ENCODE measurements around the gene GPD1L.

Gene GPD1L

DNA sequence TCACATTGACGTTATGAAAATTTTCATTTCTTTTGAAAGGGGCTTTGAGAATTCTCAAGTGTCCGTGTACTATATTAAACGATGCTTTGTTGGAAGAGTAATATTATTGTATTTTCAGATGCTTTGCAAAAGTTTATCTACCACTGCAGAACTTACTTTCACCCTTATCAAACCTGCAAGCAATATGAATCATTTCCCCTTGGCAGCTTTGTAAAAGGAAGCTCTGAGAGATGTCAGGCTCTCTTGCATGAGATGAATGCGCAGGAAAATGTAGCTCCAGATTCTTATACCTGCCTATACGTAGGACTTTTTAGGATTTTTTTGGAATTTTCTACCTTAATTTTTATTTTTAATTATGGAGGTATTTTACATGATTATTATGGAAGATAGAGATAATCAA is 34.5 kb downstream of the GPD1L start:
- DNase-seq: no peak

GRCh38 chr3:32143849-32144757 is 37.7 kb downstream of the GPD1L start:
- peak; percentile 41 for DNase-seq

GRCh38 chr3:32146746-32147211 is 40.4 kb downstream of the GPD1L start:
- DNase-seq: no peak

DNA sequence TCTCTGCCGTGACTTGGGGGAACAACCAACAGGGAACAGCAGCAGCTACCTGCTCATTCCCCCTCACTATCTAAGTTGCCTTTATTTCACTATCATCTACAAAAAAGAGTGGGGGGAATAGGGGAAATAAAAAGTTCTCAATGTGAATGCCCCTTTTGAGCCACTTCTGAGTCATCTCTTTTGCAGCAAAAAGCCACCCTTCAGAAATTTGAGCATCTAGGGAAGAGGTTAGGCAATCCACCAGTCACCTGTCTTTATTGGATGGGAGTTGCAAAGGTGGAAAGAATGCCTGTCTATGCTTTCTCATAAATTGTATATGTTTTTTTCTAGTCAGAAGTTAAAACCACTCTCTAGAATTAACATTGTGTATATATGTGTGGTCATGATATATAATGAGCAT is 41.1 kb downstream of the GPD1L start:
- DNase-seq: no peak

- no peak for DNase-seq
Measured at GRCh38 chr3:32147933-32148332, 41.5 kb downstream of the GPD1L start.

GRCh38 chr3:32148351-32148750 is 41.9 kb downstream of the GPD1L start:
- DNase-seq: no peak

GRCh38 chr3:32153414-32154204 is 47.2 kb downstream of the GPD1L start:
- DNase-seq: no peak

GRCh38 chr3:32154205-32154579 is 47.8 kb downstream of the GPD1L start:
- DNase-seq: no peak

GRCh38 chr3:32155117-32155516 is 48.7 kb downstream of the GPD1L start:
- no peak for DNase-seq

GRCh38 chr3:32157600-32158264 is 51.3 kb downstream of the GPD1L start:
- DNase-seq: no peak

DNA sequence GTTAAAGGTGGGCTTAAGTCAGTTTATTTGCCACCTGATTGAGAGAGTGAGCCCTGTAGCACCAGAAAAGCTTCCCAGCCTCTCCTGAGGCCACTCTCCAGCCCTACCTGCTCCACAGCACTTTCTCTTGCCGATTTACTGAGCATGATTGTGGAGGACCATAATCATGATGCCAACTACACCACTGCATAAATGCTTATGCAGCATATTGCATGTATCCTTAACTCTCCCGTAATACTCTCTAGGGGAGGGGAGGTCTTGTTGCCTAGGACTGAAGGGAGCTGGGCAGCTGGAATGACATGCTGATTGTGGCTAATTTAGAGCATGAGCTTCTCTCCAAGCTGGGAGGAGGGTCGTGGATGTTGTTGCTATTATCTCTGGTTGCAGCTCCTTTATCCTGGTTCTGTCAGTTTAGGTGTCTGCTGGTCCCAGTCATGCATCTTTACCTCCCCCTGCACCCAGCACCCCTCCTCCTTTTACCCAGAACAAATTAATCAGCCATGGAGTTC is 54.3 kb downstream of the GPD1L start:
- no peak for DNase-seq

DNA sequence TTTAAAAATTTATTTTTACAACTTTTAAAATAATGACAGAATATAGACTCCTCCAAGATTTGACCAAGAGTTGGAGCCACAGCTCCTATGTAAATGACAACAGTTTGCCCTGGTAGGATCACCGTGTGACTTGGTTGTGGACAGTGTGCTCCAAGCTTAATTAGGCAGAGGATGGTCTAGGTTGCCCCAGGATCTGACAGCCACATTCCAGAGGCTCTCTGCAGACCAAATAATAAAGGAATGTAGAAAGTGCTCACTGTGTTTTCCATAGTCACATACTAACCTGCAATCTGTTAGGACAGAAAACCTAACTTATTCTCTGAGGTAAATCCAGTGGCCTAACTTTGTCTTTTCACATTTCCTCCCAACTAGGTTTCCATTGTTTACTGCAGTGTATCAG is 59.0 kb downstream of the GPD1L start:
- DNase-seq: no peak

- DNase-seq: no peak
Measured at GRCh38 chr3:32166654-32167053, 60.2 kb downstream of the GPD1L start.

GRCh38 chr3:32172420-32172819 is 66.0 kb downstream of the GPD1L start:
- no peak for DNase-seq

DNA sequence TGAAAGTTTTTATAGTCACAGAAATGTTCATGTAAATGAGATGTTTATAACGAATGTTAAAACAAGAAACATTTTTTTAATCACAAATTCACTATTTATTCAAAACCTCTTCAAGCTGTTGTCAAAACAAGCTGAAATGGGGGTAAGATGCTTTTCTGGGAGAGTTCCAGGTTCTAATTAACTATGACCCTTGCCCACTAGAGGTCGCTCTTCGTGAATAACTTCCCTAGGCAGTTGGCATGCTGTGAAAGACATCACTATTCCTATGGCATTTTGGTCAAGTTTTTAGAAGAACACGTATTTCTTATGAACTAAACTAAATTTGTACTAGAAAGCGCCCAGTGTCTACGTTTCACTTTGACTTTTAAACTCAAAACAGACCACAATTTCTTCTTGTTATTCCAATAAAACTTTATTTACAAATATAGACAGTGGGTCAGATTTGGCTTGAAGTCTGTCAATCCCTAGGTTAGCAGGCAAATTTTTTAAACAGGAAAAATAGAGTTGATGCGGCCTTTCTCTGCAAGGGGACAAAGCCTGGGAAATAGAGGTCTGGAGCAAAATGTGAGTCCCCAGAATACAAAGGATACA is 69.3 kb downstream of the GPD1L start:
- DNase-seq: peak; percentile 31

- peak; percentile 44 for DNase-seq
Measured at GRCh38 chr3:32176989-32177701, 70.7 kb downstream of the GPD1L start.

DNA sequence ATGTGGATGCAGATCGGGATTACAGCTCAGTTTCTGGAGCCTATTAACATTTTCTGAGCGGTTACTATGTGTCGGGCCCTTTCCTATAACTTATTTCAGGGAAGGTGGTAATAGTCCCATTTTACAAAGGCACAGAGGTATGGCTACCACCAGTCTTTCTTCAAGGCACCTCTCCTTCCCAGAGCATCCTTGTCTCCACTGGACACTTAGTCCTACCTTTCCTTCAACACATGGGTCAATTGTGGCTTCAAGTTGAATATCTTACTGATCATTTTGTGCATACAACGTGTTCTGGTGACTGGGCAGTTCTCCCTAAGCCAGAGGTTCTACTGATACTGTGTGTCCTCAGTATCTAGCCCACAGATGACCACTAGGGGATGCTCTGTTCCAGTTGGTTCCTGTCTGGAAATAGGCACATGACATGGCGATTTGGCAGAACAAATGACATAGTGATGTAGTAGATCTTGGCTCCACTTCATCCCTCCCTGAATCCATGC is 71.3 kb downstream of the GPD1L start:
- peak; percentile 34 for DNase-seq

DNA sequence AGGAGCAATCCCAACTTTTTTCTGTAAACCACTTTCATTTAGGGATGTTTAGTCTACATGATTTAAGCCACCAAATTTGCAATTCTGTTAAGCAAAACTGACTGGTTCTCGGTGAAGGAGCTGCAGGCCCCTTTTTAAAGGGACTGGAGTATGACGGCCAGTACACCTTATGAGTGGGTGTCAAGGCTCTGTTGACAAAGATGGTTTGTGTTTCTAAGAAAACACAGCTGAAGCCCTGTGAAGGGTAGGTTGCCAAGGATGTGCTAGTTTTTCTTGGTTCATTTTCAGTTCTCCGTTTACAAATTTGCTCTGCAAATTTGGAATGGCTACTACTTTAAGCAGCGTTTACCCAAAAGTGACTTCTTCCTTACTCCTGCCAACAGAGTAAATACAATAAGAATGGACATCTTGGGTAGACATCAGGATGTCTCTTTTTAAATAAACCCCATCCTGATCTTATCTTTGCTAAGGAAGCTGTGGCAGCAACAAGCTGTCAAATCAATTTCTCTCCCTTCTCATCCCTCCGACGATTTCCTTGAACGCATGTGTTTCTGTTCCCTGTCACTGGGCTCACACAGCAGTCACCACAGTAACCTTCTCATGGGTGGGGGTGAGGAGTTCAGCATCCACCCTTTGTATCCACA is 73.8 kb downstream of the GPD1L start:
- no peak for DNase-seq

DNA sequence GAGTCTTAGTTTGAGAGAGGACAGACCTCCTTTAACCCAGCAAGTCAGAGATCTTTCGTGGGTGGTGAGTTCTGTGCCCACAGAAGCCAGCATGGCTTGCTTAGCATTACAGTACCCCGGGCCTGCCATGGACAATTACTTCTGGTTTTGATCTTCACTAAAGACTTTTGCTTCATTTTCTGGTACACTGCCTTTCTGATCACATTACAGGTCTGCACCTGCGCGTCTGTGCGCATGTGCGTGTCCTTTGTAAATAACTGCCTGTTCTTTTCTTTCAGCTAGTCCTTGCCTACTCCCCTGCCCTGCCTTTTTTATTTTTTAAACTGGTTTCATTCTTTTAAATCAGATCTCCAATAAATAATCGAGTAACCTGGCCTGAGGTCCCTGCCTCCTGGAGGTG is 74.9 kb downstream of the GPD1L start:
- no peak for DNase-seq

DNA sequence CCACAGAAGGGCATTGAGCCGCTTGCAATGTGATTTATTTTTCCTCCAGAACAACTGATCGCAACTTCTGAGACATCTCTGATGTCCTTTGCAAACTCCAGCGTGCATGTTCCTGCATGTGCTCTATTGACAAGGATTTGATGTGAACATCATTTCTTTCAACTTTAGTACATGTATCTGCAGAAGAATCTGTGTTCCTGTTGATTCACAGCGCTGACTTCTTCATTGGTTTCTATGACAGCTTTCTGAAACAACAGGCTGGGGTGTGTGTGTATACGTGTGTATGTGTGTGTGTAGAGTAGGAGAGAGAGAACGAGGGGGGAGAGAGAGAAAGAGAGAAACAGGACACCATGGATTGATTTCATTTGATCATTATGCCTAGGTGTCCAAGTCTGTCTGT is 75.4 kb downstream of the GPD1L start:
- DNase-seq: no peak

DNA sequence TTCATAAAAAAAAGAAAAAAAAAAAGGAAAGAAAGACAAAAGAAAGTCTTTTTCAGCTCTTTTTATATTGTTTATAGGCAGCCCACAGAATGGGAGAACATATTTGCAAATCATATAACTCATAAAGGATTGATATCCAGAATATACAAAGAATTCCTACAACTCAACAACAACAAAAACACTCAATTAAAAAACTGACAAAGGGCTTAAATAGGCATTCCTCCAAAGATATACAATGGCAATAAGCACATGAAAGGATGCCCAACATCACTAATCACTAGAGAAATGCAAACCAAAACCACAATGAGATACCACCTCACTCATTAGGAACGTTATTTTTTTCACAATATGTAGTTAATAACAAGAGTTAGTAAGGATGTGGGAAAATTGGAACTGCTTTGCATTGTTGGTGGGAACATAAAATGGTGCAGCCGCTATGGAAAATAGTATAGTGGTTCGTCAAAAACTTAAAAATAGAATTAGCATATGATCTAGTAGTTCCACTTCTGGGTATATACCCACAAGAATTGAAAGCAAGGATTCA is 77.8 kb downstream of the GPD1L start:
- no peak for DNase-seq
